Adipocyte (in vitro differentiated cells): ENCODE results near the gene GLCE.
"Not testable (repeated sequence)": the region's sequence is repeated elsewhere in the genome, so short reads cannot be mapped to it uniquely, and the experiment has no call there.

Experiments
- DNase-seq: peaks from one replicate; pipeline ENCODE4 v3.0.0-alpha.2; 2015; ENCODE audit warnings: low read depth
- H3K27me3 ChIP-seq: replicated peaks from 2 replicates; pipeline ENCODE4 v1.7.0; 2013; ENCODE audit warnings: mild to moderate bottlenecking, low read length, moderate library complexity; ENCODE audit not compliant: control insufficient read depth, insufficient read depth
- H3K36me3 ChIP-seq: 2 replicates; pipeline ENCODE4 v1.7.0; 2013; ENCODE audit warnings: low read length, mild to moderate bottlenecking, moderate library complexity; ENCODE audit not compliant: control insufficient read depth, insufficient read depth, severe bottlenecking
- H3K4me1 ChIP-seq: 2 replicates; pipeline ENCODE4 v1.7.0; 2013; ENCODE audit warnings: mild to moderate bottlenecking, low read length, moderate library complexity; ENCODE audit not compliant: control insufficient read depth, insufficient read depth
- H3K4me3 ChIP-seq: 2 replicates; pipeline ENCODE4 v1.7.0; 2013; ENCODE audit warnings: mild to moderate bottlenecking, low read length, moderate library complexity
- H3K9ac ChIP-seq: 2 replicates; pipeline ENCODE4 v1.7.0; 2013; ENCODE audit warnings: mild to moderate bottlenecking, low read length, moderate library complexity
- H3K9me3 ChIP-seq: 2 replicates; pipeline ENCODE4 v1.7.0; 2013; ENCODE audit warnings: mild to moderate bottlenecking, low read length, moderate library complexity; ENCODE audit not compliant: control insufficient read depth

GLCE gene

GRCh38 chr15:69163141-69163669 is 2.8 kb downstream of the GLCE start:
- Histone ChIP-seq H3K4me3 (no peak overlapping the region), H3K4me1 (peaks cover 12% of the 10 kb centered on the region), H3K27me3 (no peaks in the 10 kb centered on the region), H3K36me3 (no peaks in the 10 kb centered on the region), H3K9me3 (no peaks in the 10 kb centered on the region), H3K9ac (no peak overlapping the region)
- no peak for DNase-seq

- Histone ChIP-seq H3K4me1 (peaks cover 9% of the 10 kb centered on the region), H3K9ac (no peak overlapping the region), H3K4me3 (no peak overlapping the region), H3K27me3 (no peaks in the 10 kb centered on the region), H3K9me3 (no peaks in the 10 kb centered on the region), H3K36me3 (no peaks in the 10 kb centered on the region)
- no peak for DNase-seq
Measured at GRCh38 chr15:69164807-69165636, 4.6 kb downstream of the GLCE start.

GRCh38 chr15:69165637-69166025 is 5.2 kb downstream of the GLCE start:
- DNase-seq: no peak
- Histone ChIP-seq H3K9ac (no peak overlapping the region), H3K4me1 (peaks cover 9% of the 10 kb centered on the region), H3K4me3 (no peak overlapping the region), H3K27me3 (no peaks in the 10 kb centered on the region), H3K9me3 (no peaks in the 10 kb centered on the region), H3K36me3 (no peaks in the 10 kb centered on the region)

- H3K36me3 ChIP-seq: no peaks in the 10 kb centered on the region
- H3K4me1 ChIP-seq: peaks cover under 1% of the 10 kb centered on the region
- H3K27me3 ChIP-seq: no peaks in the 10 kb centered on the region
- H3K9ac ChIP-seq: no peak overlapping the region
- DNase-seq: no peak
- H3K9me3 ChIP-seq: no peaks in the 10 kb centered on the region
- no peak overlapping the region for H3K4me3 ChIP-seq
Measured at GRCh38 chr15:69167218-69167846, 6.9 kb downstream of the GLCE start.

- not testable (repeated sequence) for H3K36me3 ChIP-seq, H3K27me3 ChIP-seq, H3K4me3 ChIP-seq, DNase-seq, H3K9ac ChIP-seq, H3K9me3 ChIP-seq, H3K4me1 ChIP-seq
Measured at GRCh38 chr15:69168361-69168760, 7.9 kb downstream of the GLCE start.

GRCh38 chr15:69169540-69169939 is 9.1 kb downstream of the GLCE start:
- H3K36me3 ChIP-seq, H3K27me3 ChIP-seq, DNase-seq, H3K9ac ChIP-seq, H3K4me1 ChIP-seq, H3K4me3 ChIP-seq, H3K9me3 ChIP-seq: not testable (repeated sequence)

GRCh38 chr15:69170597-69170996 is 10.2 kb downstream of the GLCE start:
- H3K9ac ChIP-seq: no peak overlapping the region
- no peaks in the 10 kb centered on the region for H3K27me3 ChIP-seq
- no peak overlapping the region for H3K4me3 ChIP-seq
- DNase-seq: no peak
- H3K4me1 ChIP-seq: no peaks in the 10 kb centered on the region
- no peaks in the 10 kb centered on the region for H3K36me3 ChIP-seq
- H3K9me3 ChIP-seq: no peaks in the 10 kb centered on the region

- no peak overlapping the region for H3K9ac ChIP-seq
- no peak overlapping the region for H3K4me3 ChIP-seq
- H3K27me3 ChIP-seq: no peaks in the 10 kb centered on the region
- no peak for DNase-seq
- no peaks in the 10 kb centered on the region for H3K9me3 ChIP-seq
- H3K4me1 ChIP-seq: no peaks in the 10 kb centered on the region
- H3K36me3 ChIP-seq: no peaks in the 10 kb centered on the region
Measured at GRCh38 chr15:69172847-69173246, 12.4 kb downstream of the GLCE start.

GRCh38 chr15:69175536-69175935 is 15.1 kb downstream of the GLCE start:
- H3K36me3 ChIP-seq: no peaks in the 10 kb centered on the region
- DNase-seq: no peak
- no peak overlapping the region for H3K4me3 ChIP-seq
- no peaks in the 10 kb centered on the region for H3K9me3 ChIP-seq
- no peaks in the 10 kb centered on the region for H3K27me3 ChIP-seq
- no peak overlapping the region for H3K9ac ChIP-seq
- no peaks in the 10 kb centered on the region for H3K4me1 ChIP-seq

- no peaks in the 10 kb centered on the region for H3K27me3 ChIP-seq
- H3K4me1 ChIP-seq: no peaks in the 10 kb centered on the region
- H3K36me3 ChIP-seq: no peaks in the 10 kb centered on the region
- no peak overlapping the region for H3K4me3 ChIP-seq
- no peak for DNase-seq
- H3K9ac ChIP-seq: no peak overlapping the region
- H3K9me3 ChIP-seq: no peaks in the 10 kb centered on the region
Measured at GRCh38 chr15:69181424-69181823, 21.0 kb downstream of the GLCE start.

- Histone ChIP-seq H3K36me3 (no peaks in the 10 kb centered on the region), H3K9ac (no peak overlapping the region), H3K4me1 (no peaks in the 10 kb centered on the region), H3K9me3 (peaks cover 4% of the 10 kb centered on the region), H3K27me3 (no peaks in the 10 kb centered on the region), H3K4me3 (no peak overlapping the region)
- no peak for DNase-seq
Measured at GRCh38 chr15:69185216-69185615, 24.8 kb downstream of the GLCE start.
